Esophagus (tissue), 2 donors: Measurements from ENCODE around the gene DCAF10. TPM values are rescaled to one million over a fixed set of nuclear protein-coding genes. Genes with fewer than 3 reads are reported as not detected.
"Not testable (repeated sequence)": the region's sequence is repeated elsewhere in the genome, so short reads cannot be mapped to it uniquely, and the experiment has no call there.

Source experiments
- H3K27ac ChIP-seq, 2 donors: one replicate each; pipeline ENCODE4 v1.5.1; 2013; ENCODE audit warnings: low read depth in 2 of 2, mild to moderate bottlenecking in 2 of 2, inconsistent platforms in 1 of 2, low read length in 1 of 2, moderate library complexity in 1 of 2
- H3K27me3 ChIP-seq, 2 donors: one replicate each; pipeline ENCODE4 v1.6.1; 2013; ENCODE audit warnings: low read length in 2 of 2, control low read depth in 1 of 2, mild to moderate bottlenecking in 1 of 2; ENCODE audit not compliant: insufficient read depth in 2 of 2, control insufficient read depth in 1 of 2
- H3K36me3 ChIP-seq, 2 donors: one replicate each; pipeline ENCODE4 v1.6.1; 2013; ENCODE audit warnings: low read length in 1 of 2; ENCODE audit not compliant: control insufficient read depth in 2 of 2, insufficient read depth in 2 of 2
- H3K4me1 ChIP-seq, 2 donors: one replicate each; pipeline ENCODE4 v1.6.1; 2013; ENCODE audit warnings: low read length in 1 of 2; ENCODE audit not compliant: control insufficient read depth in 2 of 2, insufficient read depth in 2 of 2
- H3K4me3 ChIP-seq, 2 donors: one replicate each; pipeline ENCODE4 v1.5.1; 2013; ENCODE audit warnings: low read length in 2 of 2, mild to moderate bottlenecking in 2 of 2, low read depth in 1 of 2, moderate library complexity in 1 of 2
- H3K9me3 ChIP-seq, 2 donors: one replicate each; pipeline ENCODE4 v1.6.1; 2013; ENCODE audit warnings: mild to moderate bottlenecking in 2 of 2, low read depth in 1 of 2, low read length in 1 of 2, moderate library complexity in 1 of 2; ENCODE audit not compliant: control insufficient read depth in 2 of 2, insufficient read depth in 1 of 2
- WGBS, 2 donors: extraction: QIAGEN DNeasy Blood & Tissue Kit; methylation state at CpG; one replicate each; pipeline ENCODE4 v1.1.7; 2013; 5-methylcytosine and 5-hydroxymethylcytosine counted together
- polyA plus RNA-seq, 2 donors: library from polyadenylated mRNA; stranded (reverse); fragments of 200-250 nt; gene quantifications; one replicate each; pipeline ENCODE4 v1.2.3, GENCODE V29; 2013
- donor health status: healthy with polysubstance abuse.
- donor health status: Bipolar disorder and iron deficiency.

The DCAF10 gene
- polyA plus RNA-seq, 2 donors = 6.1 to 8.0 TPM

- not testable (repeated sequence) for H3K36me3 ChIP-seq
Measured at GRCh38 chr9:37887977-37888583, 87.5 kb downstream of the DCAF10 start.

GRCh38 chr9:37889536-37889935, 88.9 kb downstream of the DCAF10 start:
- H3K9me3 ChIP-seq = no peaks in the 10 kb centered on the region
- peaks cover 3% of the 10 kb centered on the region in 2 donors for H3K36me3 ChIP-seq
- H3K27ac ChIP-seq = no peak overlapping the region
- H3K4me1 ChIP-seq = no peaks in the 10 kb centered on the region
- H3K4me3 ChIP-seq = no peak overlapping the region
- H3K27me3 ChIP-seq = no peaks in the 10 kb centered on the region

More at GRCh38 chr9:37887977-37888583, 87.5 kb downstream of the DCAF10 start:
- not testable (repeated sequence) for H3K9me3 ChIP-seq, H3K27me3 ChIP-seq, H3K4me1 ChIP-seq, H3K27ac ChIP-seq, H3K4me3 ChIP-seq
- 85 to 91% methylated on average over 11 of the region's 11 CpGs for WGBS, 2 donors

GRCh38 chr9:37891042-37891441, 90.4 kb downstream of the DCAF10 start:
- H3K36me3 ChIP-seq, H3K27ac ChIP-seq, H3K4me1 ChIP-seq, H3K27me3 ChIP-seq, H3K4me3 ChIP-seq, H3K9me3 ChIP-seq: not testable (repeated sequence)
- 97% methylated on average over 13 to 17 of the region's 17 CpGs for WGBS, 2 donors

- Histone ChIP-seq H3K27ac (no peak overlapping the region), H3K36me3 (peaks cover 3 to 6% of the 10 kb centered on the region in 2 donors), H3K4me1 (no peaks in the 10 kb centered on the region), H3K27me3 (no peaks in the 10 kb centered on the region), H3K9me3 (no peaks in the 10 kb centered on the region), H3K4me3 (no peak overlapping the region)
- WGBS, 2 donors = 83 to 86% methylated on average over 8 of the region's 8 CpGs
Measured at GRCh38 chr9:37892063-37892462, 91.5 kb downstream of the DCAF10 start.

GRCh38 chr9:37897665-37898064, 97.1 kb downstream of the DCAF10 start:
- Histone ChIP-seq H3K27me3 (no peaks in the 10 kb centered on the region), H3K36me3 (peaks cover 0 to 3% of the 10 kb centered on the region in 2 donors), H3K4me3 (no peak overlapping the region), H3K9me3 (no peaks in the 10 kb centered on the region), H3K4me1 (no peaks in the 10 kb centered on the region), H3K27ac (no peak overlapping the region)
- 35 to 45% methylated on average over 2 of the region's 2 CpGs for WGBS, 2 donors

GRCh38 chr9:37899041-37899440, 98.4 kb downstream of the DCAF10 start:
- Histone ChIP-seq H3K4me1 (no peaks in the 10 kb centered on the region), H3K27me3 (no peaks in the 10 kb centered on the region), H3K36me3 (peaks cover 0 to 3% of the 10 kb centered on the region in 2 donors), H3K27ac (no peak overlapping the region), H3K9me3 (no peaks in the 10 kb centered on the region), H3K4me3 (no peak overlapping the region)
- 83 to 87% methylated on average over 2 of the region's 2 CpGs for WGBS, 2 donors

GRCh38 chr9:37902131-37902530, 101.5 kb downstream of the DCAF10 start:
- Histone ChIP-seq H3K4me1 (peaks cover 0 to 8% of the 10 kb centered on the region in 2 donors), H3K27ac (no peak overlapping the region), H3K27me3 (no peaks in the 10 kb centered on the region), H3K36me3 (no peaks in the 10 kb centered on the region), H3K9me3 (no peaks in the 10 kb centered on the region), H3K4me3 (no peak overlapping the region)

GRCh38 chr9:37902796-37903646, 102.4 kb downstream of the DCAF10 start:
- no peaks in the 10 kb centered on the region for H3K27me3 ChIP-seq
- no peaks in the 10 kb centered on the region for H3K9me3 ChIP-seq
- H3K27ac ChIP-seq = peak overlapping the region; percentile 88 to 90
- peaks cover 0 to 8% of the 10 kb centered on the region in 2 donors for H3K4me1 ChIP-seq
- no peaks in the 10 kb centered on the region for H3K36me3 ChIP-seq
- H3K4me3 ChIP-seq = peak overlapping the region; percentile 70 to 79
- 5% methylated on average over 17 of the region's 17 CpGs for WGBS, 2 donors

GRCh38 chr9:37903647-37904444, 103.2 kb downstream of the DCAF10 start, which contains the start of gene SLC25A51:
TSS of gene SLC25A51 (minus strand) at chr9:37904127. CDS start at chr9:37888550, 15,577 bp downstream.
- peak within 1 kb of the TSS; percentile 88 to 90 for H3K27ac ChIP-seq
- no peaks in the 10 kb centered on the region for H3K9me3 ChIP-seq
- H3K4me1 ChIP-seq = peaks cover 0 to 8% of the 10 kb centered on the region in 2 donors
- H3K4me3 ChIP-seq = peak within 1 kb of the TSS; percentile 70 to 79
- no peaks in the 10 kb centered on the region for H3K36me3 ChIP-seq
- no peaks in the 10 kb centered on the region for H3K27me3 ChIP-seq
- WGBS, 2 donors = 0 to 1% methylated on average over 78 to 84 of the region's 84 CpGs
